HCT116 (cell line): ENCODE data around the gene ISM1.

Experiments used
- EGR1 ChIP-seq: IDR thresholded peaks from 2 replicates; pipeline ENCODE4 v1.6.1; 2012; ENCODE audit warnings: low read depth
- EZH2 ChIP-seq: fragments of 200-600 bp; sonication (generic); IDR thresholded peaks from 2 replicates; pipeline ENCODE4 v1.6.1; 2017; ENCODE audit warnings: antibody characterized with exemption, mixed run types
- EZH2phosphoT487 ChIP-seq: fragments of 200-600 bp; IDR thresholded peaks from 2 replicates; pipeline ENCODE4 v1.6.1; 2018; ENCODE audit warnings: antibody characterized with exemption, borderline replicate concordance
- JUND ChIP-seq: IDR thresholded peaks from 2 replicates; pipeline ENCODE4 v1.6.1; 2012
- POLR2AphosphoS5 ChIP-seq: IDR thresholded peaks from 2 replicates; pipeline ENCODE4 v1.6.1; 2011; ENCODE audit warnings: mild to moderate bottlenecking, low read depth, low read length, moderate library complexity
- RAD21 ChIP-seq: IDR thresholded peaks from 2 replicates; pipeline ENCODE4 v1.6.1; 2012; ENCODE audit warnings: low read depth, mild to moderate bottlenecking
- SRF ChIP-seq: IDR thresholded peaks from 2 replicates; pipeline ENCODE4 v1.6.1; 2012; ENCODE audit warnings: low read depth
- YY1 ChIP-seq: IDR thresholded peaks from 2 replicates; pipeline ENCODE4 v1.6.1; 2011; ENCODE audit warnings: low read length, low read depth, moderate library complexity, mild to moderate bottlenecking; ENCODE audit not compliant: insufficient replicate concordance; ENCODE audit errors: extremely low read depth
- ZNF274 ChIP-seq: fragments of 200-500 bp; sonication (Bioruptor generic); IDR thresholded peaks from 2 replicates; pipeline ENCODE4 v1.6.1; 2014; ENCODE audit warnings: mild to moderate bottlenecking, low read depth, low read length, inconsistent platforms
- TF ChIP-seq, protein P1 (sequence below), 3 experiments: fragments of 200-600 bp in 1 of 3; sonication (generic) in 1 of 3; IDR thresholded peaks in 2 of 3; conservative IDR thresholded peaks in 1 of 3; 2 replicates each; pipeline ENCODE4 v1.5.1; 2012 to 2017; ENCODE audit warnings: low read depth in 2 of 3, low read length in 2 of 3, antibody characterized with exemption in 1 of 3, borderline replicate concordance in 1 of 3, control low read depth in 1 of 3, mild to moderate bottlenecking in 1 of 3, mixed read lengths in 1 of 3, mixed run types in 1 of 3, moderate library complexity in 1 of 3; ENCODE audit not compliant: insufficient read depth in 1 of 3
- TF ChIP-seq, protein P2 (sequence below): IDR thresholded peaks from 2 replicates; pipeline ENCODE4 v1.6.1; 2012
- TF ChIP-seq, protein P3 (sequence below): IDR thresholded peaks from 2 replicates; pipeline ENCODE4 v1.6.1; 2012; ENCODE audit warnings: low read depth

DNA sequence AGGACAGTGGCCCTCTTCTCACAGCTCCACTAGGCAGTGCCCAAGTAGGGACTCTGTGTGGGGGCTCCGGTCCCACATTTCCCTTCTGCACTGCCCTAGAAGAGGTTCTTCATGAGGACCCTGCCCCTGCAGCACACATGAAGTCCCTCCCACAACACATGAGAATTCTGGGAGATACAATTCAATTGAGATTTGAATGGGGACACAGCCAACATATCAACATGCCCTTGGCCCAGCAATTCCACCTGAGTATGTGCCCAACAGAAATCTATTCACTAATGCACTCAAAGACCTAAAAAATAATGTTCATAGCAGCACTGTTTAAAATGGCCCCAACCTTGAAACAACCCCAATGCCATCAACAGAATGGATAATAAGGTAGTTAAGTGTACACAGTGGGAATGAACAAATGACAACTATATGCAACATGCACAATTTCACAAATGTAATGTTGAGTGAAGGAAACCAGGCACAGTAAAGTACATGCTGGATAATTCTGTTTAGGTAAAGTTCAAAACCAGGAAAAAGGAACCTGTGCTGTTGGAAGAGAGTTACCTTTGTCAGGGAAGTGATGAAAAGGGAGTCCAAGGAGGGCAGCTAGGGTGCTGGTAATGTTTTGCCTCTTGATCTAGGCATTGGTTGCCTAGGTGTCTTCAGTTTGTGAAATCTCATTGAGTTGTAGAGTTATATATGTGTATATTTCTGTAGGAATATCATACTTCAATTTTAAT is 16.1 kb downstream of the ISM1 start:
- TF ChIP-seq, protein P1, sequence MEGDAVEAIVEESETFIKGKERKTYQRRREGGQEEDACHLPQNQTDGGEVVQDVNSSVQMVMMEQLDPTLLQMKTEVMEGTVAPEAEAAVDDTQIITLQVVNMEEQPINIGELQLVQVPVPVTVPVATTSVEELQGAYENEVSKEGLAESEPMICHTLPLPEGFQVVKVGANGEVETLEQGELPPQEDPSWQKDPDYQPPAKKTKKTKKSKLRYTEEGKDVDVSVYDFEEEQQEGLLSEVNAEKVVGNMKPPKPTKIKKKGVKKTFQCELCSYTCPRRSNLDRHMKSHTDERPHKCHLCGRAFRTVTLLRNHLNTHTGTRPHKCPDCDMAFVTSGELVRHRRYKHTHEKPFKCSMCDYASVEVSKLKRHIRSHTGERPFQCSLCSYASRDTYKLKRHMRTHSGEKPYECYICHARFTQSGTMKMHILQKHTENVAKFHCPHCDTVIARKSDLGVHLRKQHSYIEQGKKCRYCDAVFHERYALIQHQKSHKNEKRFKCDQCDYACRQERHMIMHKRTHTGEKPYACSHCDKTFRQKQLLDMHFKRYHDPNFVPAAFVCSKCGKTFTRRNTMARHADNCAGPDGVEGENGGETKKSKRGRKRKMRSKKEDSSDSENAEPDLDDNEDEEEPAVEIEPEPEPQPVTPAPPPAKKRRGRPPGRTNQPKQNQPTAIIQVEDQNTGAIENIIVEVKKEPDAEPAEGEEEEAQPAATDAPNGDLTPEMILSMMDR (IDR thresholded peaks at IDR 0.05 in 2 of 3, conservative IDR thresholded peaks at IDR 0.05 in 1 of 3; ENCODE audit: borderline replicate concordance in 1 of 3, insufficient read depth in 1 of 3, low read depth in 2 of 3, low read length in 2 of 3): no peak
- TF ChIP-seq EZH2phosphoT487: no peak
- no peak for TF ChIP-seq POLR2AphosphoS5
- TF ChIP-seq ZNF274: no peak
- no peak for TF ChIP-seq JUND
- no peak for TF ChIP-seq EGR1
- TF ChIP-seq, protein P2, sequence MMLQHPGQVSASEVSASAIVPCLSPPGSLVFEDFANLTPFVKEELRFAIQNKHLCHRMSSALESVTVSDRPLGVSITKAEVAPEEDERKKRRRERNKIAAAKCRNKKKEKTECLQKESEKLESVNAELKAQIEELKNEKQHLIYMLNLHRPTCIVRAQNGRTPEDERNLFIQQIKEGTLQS: no peak
- no peak for TF ChIP-seq RAD21
- TF ChIP-seq, protein P3, sequence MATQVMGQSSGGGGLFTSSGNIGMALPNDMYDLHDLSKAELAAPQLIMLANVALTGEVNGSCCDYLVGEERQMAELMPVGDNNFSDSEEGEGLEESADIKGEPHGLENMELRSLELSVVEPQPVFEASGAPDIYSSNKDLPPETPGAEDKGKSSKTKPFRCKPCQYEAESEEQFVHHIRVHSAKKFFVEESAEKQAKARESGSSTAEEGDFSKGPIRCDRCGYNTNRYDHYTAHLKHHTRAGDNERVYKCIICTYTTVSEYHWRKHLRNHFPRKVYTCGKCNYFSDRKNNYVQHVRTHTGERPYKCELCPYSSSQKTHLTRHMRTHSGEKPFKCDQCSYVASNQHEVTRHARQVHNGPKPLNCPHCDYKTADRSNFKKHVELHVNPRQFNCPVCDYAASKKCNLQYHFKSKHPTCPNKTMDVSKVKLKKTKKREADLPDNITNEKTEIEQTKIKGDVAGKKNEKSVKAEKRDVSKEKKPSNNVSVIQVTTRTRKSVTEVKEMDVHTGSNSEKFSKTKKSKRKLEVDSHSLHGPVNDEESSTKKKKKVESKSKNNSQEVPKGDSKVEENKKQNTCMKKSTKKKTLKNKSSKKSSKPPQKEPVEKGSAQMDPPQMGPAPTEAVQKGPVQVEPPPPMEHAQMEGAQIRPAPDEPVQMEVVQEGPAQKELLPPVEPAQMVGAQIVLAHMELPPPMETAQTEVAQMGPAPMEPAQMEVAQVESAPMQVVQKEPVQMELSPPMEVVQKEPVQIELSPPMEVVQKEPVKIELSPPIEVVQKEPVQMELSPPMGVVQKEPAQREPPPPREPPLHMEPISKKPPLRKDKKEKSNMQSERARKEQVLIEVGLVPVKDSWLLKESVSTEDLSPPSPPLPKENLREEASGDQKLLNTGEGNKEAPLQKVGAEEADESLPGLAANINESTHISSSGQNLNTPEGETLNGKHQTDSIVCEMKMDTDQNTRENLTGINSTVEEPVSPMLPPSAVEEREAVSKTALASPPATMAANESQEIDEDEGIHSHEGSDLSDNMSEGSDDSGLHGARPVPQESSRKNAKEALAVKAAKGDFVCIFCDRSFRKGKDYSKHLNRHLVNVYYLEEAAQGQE: no peak
- no peak for TF ChIP-seq EZH2
- TF ChIP-seq YY1: no peak
- TF ChIP-seq SRF: no peak
